Measurements from ENCODE around the gene NHSL2.

DNA sequence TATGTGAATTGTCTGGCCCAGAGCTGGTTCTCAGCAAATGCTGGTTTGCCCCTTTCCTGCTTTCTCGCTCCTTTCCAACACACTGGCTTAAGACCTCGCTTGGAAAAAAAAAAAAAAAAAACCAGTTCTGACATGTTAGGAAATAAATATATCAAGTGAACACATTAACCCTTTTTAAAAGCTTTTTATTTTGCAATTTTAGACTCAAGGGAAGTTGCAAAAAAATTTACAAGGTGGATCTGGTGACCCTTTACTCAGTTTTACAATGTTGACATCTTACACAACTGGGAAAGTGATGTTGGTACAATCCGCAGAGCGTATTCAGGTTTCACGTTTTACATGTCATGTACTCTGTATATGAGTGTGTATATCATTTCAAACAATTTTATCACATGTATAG is 121.0 kb downstream of the NHSL2 start:
- no peak for TF ChIP-seq CTCF (IDR thresholded peaks at IDR 0.05; ENCODE audit: insufficient read depth, low read depth, low read length)
- TF ChIP-seq EZH2 (IDR thresholded peaks at IDR 0.05; ENCODE audit: insufficient read depth, low read length), result no peak
